B cell (primary cell): Measurements from ENCODE around the gene KRT79.

Experiments used
- CTCF ChIP-seq: fragments of 200-600 bp; IDR thresholded peaks from one replicate; pipeline ENCODE4 v1.8.0; 2022; ENCODE audit warnings: antibody characterized with exemption, mild to moderate bottlenecking
- EZH2 ChIP-seq: IDR thresholded peaks from 2 replicates; pipeline ENCODE4 v1.6.1; 2012; ENCODE audit warnings: borderline replicate concordance, low read depth, mild to moderate bottlenecking, moderate library complexity, low read length; ENCODE audit not compliant: insufficient read depth, poor library complexity, severe bottlenecking

- TF ChIP-seq EZH2: no peak
- no peak for TF ChIP-seq CTCF
Observed at GRCh38 chr12:52828156-52828555, 6.0 kb downstream of the KRT79 start.
